ENCODE measurements around the gene KANSL1. TPM values are rescaled to one million over a fixed set of nuclear protein-coding genes. Genes with fewer than 3 reads are reported as not detected.

The KANSL1 gene
- total RNA-seq, 3 donors from 2014 or later, result 59.5 to 142 (median 111) TPM

- Histone ChIP-seq H3K9me3 (no peaks in the 10 kb centered on the region), H3K36me3 (no peaks in the 10 kb centered on the region), H3K4me3 (no peak overlapping the region), H3K4me1 (no peaks in the 10 kb centered on the region), H3K27ac (no peak overlapping the region), H3K27me3 (no peaks in the 10 kb centered on the region)
- DNase-seq (ENCODE audit: low spot score in 2 of 2), result no peak
- intact Hi-C loops (cut with DNase I; ENCODE audit: low total_unique reads), result no loop called here
- TF ChIP-seq CTCF (IDR thresholded peaks at IDR 0.05), result no peak
- no peak for TF ChIP-seq POLR2AphosphoS5 (IDR thresholded peaks at IDR 0.05)
- no peak for TF ChIP-seq POLR2A (IDR thresholded peaks at IDR 0.05)
Measured at GRCh38 chr17:45995627-45996270, 197.5 kb downstream of the KANSL1 start.

- no peaks in the 10 kb centered on the region for H3K27me3 ChIP-seq
- no peaks in the 10 kb centered on the region for H3K9me3 ChIP-seq
- H3K4me1 ChIP-seq, result no peaks in the 10 kb centered on the region
- H3K27ac ChIP-seq, result no peak overlapping the region
- no peaks in the 10 kb centered on the region for H3K36me3 ChIP-seq
- DNase-seq (ENCODE audit: low spot score in 2 of 2), result no peak
- intact Hi-C loops (cut with DNase I; ENCODE audit: low total_unique reads), result no loop called here
- H3K4me3 ChIP-seq, result no peak overlapping the region
- no peak for TF ChIP-seq POLR2AphosphoS5 (IDR thresholded peaks at IDR 0.05)
- no peak for TF ChIP-seq POLR2A (IDR thresholded peaks at IDR 0.05)
- TF ChIP-seq CTCF (IDR thresholded peaks at IDR 0.05), result no peak
Measured at GRCh38 chr17:45994987-45995386, 198.2 kb downstream of the KANSL1 start.

GRCh38 chr17:45993962-45994627 is 199.1 kb downstream of the KANSL1 start:
- Histone ChIP-seq H3K4me1 (no peaks in the 10 kb centered on the region), H3K27me3 (no peaks in the 10 kb centered on the region), H3K36me3 (no peaks in the 10 kb centered on the region), H3K4me3 (no peak overlapping the region), H3K27ac (no peak overlapping the region), H3K9me3 (no peaks in the 10 kb centered on the region)
- intact Hi-C loops (cut with DNase I; ENCODE audit: low total_unique reads), result no loop called here
- TF ChIP-seq CTCF (IDR thresholded peaks at IDR 0.05) (no peak), POLR2AphosphoS5 (IDR thresholded peaks at IDR 0.05) (no peak), POLR2A (IDR thresholded peaks at IDR 0.05) (no peak)
- DNase-seq (ENCODE audit: low spot score in 2 of 2), result no peak

GRCh38 chr17:45992904-45993303 is 200.3 kb downstream of the KANSL1 start:
- no peak for DNase-seq (ENCODE audit: low spot score in 2 of 2)
- TF ChIP-seq POLR2AphosphoS5 (IDR thresholded peaks at IDR 0.05) (no peak), CTCF (IDR thresholded peaks at IDR 0.05) (no peak), POLR2A (IDR thresholded peaks at IDR 0.05) (no peak)
- intact Hi-C loops (cut with DNase I; ENCODE audit: low total_unique reads), result no loop called here
- H3K27me3 ChIP-seq, result no peaks in the 10 kb centered on the region
- H3K9me3 ChIP-seq, result no peaks in the 10 kb centered on the region
- H3K4me1 ChIP-seq, result no peaks in the 10 kb centered on the region
- H3K27ac ChIP-seq, result no peak overlapping the region
- no peak overlapping the region for H3K4me3 ChIP-seq
- no peaks in the 10 kb centered on the region for H3K36me3 ChIP-seq

- H3K4me3 ChIP-seq, result no peak overlapping the region
- no peak for TF ChIP-seq CTCF (IDR thresholded peaks at IDR 0.05)
- no peak for TF ChIP-seq POLR2AphosphoS5 (IDR thresholded peaks at IDR 0.05)
- TF ChIP-seq POLR2A (IDR thresholded peaks at IDR 0.05), result no peak
- no peak overlapping the region for H3K27ac ChIP-seq
- no peak for DNase-seq (ENCODE audit: low spot score in 2 of 2)
- no peaks in the 10 kb centered on the region for H3K36me3 ChIP-seq
- no peaks in the 10 kb centered on the region for H3K4me1 ChIP-seq
- H3K27me3 ChIP-seq, result no peaks in the 10 kb centered on the region
- no peaks in the 10 kb centered on the region for H3K9me3 ChIP-seq
- intact Hi-C loops (cut with DNase I; ENCODE audit: low total_unique reads), result no loop called here
Measured at GRCh38 chr17:45992175-45992574, 201.1 kb downstream of the KANSL1 start.
